Osteoblast (primary cell): ENCODE results near the gene MED12. TPM values are rescaled to one million over a fixed set of nuclear protein-coding genes. Genes with fewer than 3 reads are reported as not detected.
A peak's percentile ranks its signal among the peaks of the same experiment; 100 is the strongest.

ENCODE experiments used
- DNase-seq: peaks from one replicate; pipeline ENCODE4 v3.0.0; 2011; ENCODE audit warnings: low spot score, mixed read lengths; ENCODE audit not compliant: insufficient read length; ENCODE audit errors: missing footprints
- H2AFZ ChIP-seq: 2 replicates; pipeline ENCODE4 v1.6.0; 2011; ENCODE audit warnings: mild to moderate bottlenecking, low read length
- H3K27ac ChIP-seq: 2 replicates; pipeline ENCODE4 v1.5.1; 2011; ENCODE audit warnings: mild to moderate bottlenecking, low read depth, low read length, moderate library complexity
- H3K27me3 ChIP-seq: 2 replicates; pipeline ENCODE4 v1.6.0; 2012; ENCODE audit warnings: mild to moderate bottlenecking, control low read depth, inconsistent platforms, low read length, moderate library complexity; ENCODE audit not compliant: insufficient read depth
- H3K36me3 ChIP-seq: 2 replicates; pipeline ENCODE4 v1.5.1; 2011; ENCODE audit warnings: mild to moderate bottlenecking, low read length, control low read depth, moderate library complexity; ENCODE audit not compliant: insufficient read depth
- H3K4me1 ChIP-seq: 2 replicates; pipeline ENCODE4 v1.5.1; 2011; ENCODE audit warnings: mild to moderate bottlenecking, low read length, control low read depth, moderate library complexity; ENCODE audit not compliant: insufficient read depth
- H3K4me2 ChIP-seq: 2 replicates; pipeline ENCODE4 v1.6.0; 2011; ENCODE audit warnings: mild to moderate bottlenecking, low read length; ENCODE audit not compliant: insufficient read depth
- H3K4me3 ChIP-seq: fragments of 200-600 bp; sonication (generic); 3 replicates; pipeline ENCODE4 v1.5.1; 2012; ENCODE audit warnings: mild to moderate bottlenecking, low read length, inconsistent platforms; ENCODE audit not compliant: insufficient read depth
- H3K79me2 ChIP-seq: 2 replicates; pipeline ENCODE4 v1.6.0; 2012; ENCODE audit warnings: mild to moderate bottlenecking, low read length, control low read depth, inconsistent platforms; ENCODE audit not compliant: insufficient read depth
- H3K9me3 ChIP-seq: 2 replicates; pipeline ENCODE4 v1.5.1; 2011; ENCODE audit warnings: low read depth, low read length, control low read depth
- H4K20me1 ChIP-seq: 2 replicates; pipeline ENCODE4 v1.6.0; 2012; ENCODE audit warnings: mild to moderate bottlenecking, low read length, control low read depth; ENCODE audit not compliant: insufficient read depth
- CTCF ChIP-seq: IDR thresholded peaks from 2 replicates; pipeline ENCODE4 v1.5.1; 2011; ENCODE audit warnings: mild to moderate bottlenecking, low read depth, low read length, moderate library complexity; ENCODE audit errors: extremely low read depth
- total RNA-seq: library from RNA; depleted of rRNA; stranded (reverse); fragments of >200 nt; gene quantifications from 2 replicates; pipeline ENCODE4 v1.2.3, GENCODE V29; 2012

The MED12 gene
- total RNA-seq, 1 donor: 24.2 TPM

DNA sequence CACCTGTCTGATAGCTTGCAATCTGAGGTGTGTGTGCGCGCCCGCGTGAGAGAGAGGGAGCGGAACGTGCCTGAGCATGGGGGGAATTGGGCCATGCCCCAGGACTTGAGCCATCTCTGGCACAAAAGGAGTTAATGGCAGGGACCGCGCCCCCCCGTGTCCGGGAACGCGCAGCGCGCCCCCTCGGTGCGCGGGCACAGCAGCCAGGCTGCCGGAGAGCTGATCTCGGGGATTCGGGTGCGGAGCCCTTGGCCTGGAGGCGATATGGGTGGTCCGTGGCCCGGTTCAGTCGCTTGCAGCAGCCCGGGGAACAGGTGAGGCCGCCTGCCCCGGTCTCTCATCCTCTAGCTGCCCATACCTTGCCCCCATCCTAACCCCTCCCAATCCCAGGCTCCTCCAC, 26.3 kb downstream of the MED12 start, which contains the start of gene NLGN3:
NLGN3 (plus strand) TSS at position 191 of the 400 bp plus-strand sequence. CDS start 2,909 bp downstream, outside the sequence.
- no peak within 1 kb of the TSS for H3K27ac ChIP-seq
- H3K4me1 ChIP-seq: peaks cover 3% of the 10 kb centered on the region
- H3K9me3 ChIP-seq: no peaks in the 10 kb centered on the region
- no peak for TF ChIP-seq CTCF
- peaks cover 7% of the 10 kb centered on the region for H3K36me3 ChIP-seq
- no peaks in the 10 kb centered on the region for H3K79me2 ChIP-seq
- no peaks in the 10 kb centered on the region for H4K20me1 ChIP-seq
- peak within 1 kb of the TSS; percentile 58 for H3K4me3 ChIP-seq
- DNase-seq: no peak
- peak within 1 kb of the TSS; percentile 69 for H3K4me2 ChIP-seq
- H2AFZ ChIP-seq: no peak within 1 kb of the TSS
- no peaks in the 10 kb centered on the region for H3K27me3 ChIP-seq

GRCh38 chrX:71147496-71148277, 29.3 kb downstream of the MED12 start:
- H4K20me1 ChIP-seq: no peaks in the 10 kb centered on the region
- H3K4me3 ChIP-seq: no peak overlapping the region
- TF ChIP-seq CTCF: no peak
- peak; percentile 66 for DNase-seq
- no peak overlapping the region for H3K27ac ChIP-seq
- no peaks in the 10 kb centered on the region for H3K79me2 ChIP-seq
- no peaks in the 10 kb centered on the region for H3K36me3 ChIP-seq
- H3K27me3 ChIP-seq: no peaks in the 10 kb centered on the region
- H2AFZ ChIP-seq: no peak overlapping the region
- H3K4me1 ChIP-seq: peaks cover 3% of the 10 kb centered on the region
- H3K9me3 ChIP-seq: no peaks in the 10 kb centered on the region
- no peak overlapping the region for H3K4me2 ChIP-seq

DNA sequence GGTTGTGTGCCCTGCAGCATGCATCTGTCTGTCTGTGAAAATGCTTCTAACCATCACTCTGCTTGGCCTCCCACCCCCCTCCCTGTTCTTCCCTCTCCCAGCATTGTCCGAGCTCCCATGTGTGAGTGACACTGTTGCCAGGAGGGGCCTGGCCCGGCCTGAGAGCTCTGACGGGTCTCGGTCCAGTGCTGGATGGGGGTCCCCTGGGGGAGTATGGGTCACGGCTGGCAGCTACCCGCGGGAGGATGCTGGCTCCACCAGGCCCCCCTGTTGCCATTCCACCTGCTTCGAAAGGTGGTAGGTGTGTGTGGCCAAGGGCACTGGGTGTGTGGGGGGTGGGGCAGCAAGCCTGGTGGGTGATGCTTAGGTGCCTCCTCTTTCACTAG, 29.9 kb downstream of the MED12 start:
- H3K4me1 ChIP-seq: peaks cover 3% of the 10 kb centered on the region
- peaks cover 6% of the 10 kb centered on the region for H3K27me3 ChIP-seq
- no peak overlapping the region for H3K4me2 ChIP-seq
- H3K27ac ChIP-seq: no peak overlapping the region
- DNase-seq: no peak
- no peak for TF ChIP-seq CTCF
- H4K20me1 ChIP-seq: no peaks in the 10 kb centered on the region
- no peaks in the 10 kb centered on the region for H3K9me3 ChIP-seq
- H3K4me3 ChIP-seq: no peak overlapping the region
- no peak overlapping the region for H2AFZ ChIP-seq
- no peaks in the 10 kb centered on the region for H3K36me3 ChIP-seq
- H3K79me2 ChIP-seq: no peaks in the 10 kb centered on the region

DNA sequence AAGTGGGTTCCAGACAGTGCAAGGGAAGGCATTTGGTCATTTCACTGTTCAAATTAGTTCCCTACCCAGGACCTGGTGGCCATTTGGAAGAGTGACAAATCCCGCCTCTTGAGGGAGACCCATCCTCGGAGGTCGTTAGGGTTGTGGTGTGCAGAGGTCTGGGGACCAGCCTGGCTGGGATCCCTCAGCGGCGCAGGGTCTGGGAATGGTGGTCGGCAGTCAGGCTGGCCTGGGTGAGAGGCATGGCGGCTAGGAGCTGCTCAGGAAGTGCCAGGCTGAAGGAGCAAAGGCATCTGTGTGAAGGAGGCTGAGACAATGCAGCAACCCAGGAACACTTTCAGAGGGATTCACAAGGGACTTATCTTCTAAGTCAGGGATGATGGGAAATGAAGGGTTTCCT, 33.0 kb downstream of the MED12 start:
- Histone ChIP-seq H3K4me1 (peaks cover under 1% of the 10 kb centered on the region), H3K79me2 (no peaks in the 10 kb centered on the region), H3K4me3 (no peak overlapping the region), H2AFZ (no peak overlapping the region), H3K36me3 (no peaks in the 10 kb centered on the region), H3K27me3 (peaks cover 6% of the 10 kb centered on the region), H3K9me3 (no peaks in the 10 kb centered on the region), H3K4me2 (no peak overlapping the region), H4K20me1 (no peaks in the 10 kb centered on the region), H3K27ac (no peak overlapping the region)
- TF ChIP-seq CTCF: no peak
- DNase-seq: peak; percentile 58
